Activated T-helper 9 cell treated with anti-CD3 and anti-CD28 coated beads, Interleukin-2, amount 50 U/mL, for 16 hours (primary cell): Measurements from ENCODE around the gene PEAR1.

Experiments
- DNase-seq: peaks from one replicate; pipeline ENCODE4 v3.0.0-alpha.2; 2020; ENCODE audit warnings: low read depth

PEAR1 gene

GRCh38 chr1:156859523-156860112 is 33.9 kb upstream of the PEAR1 start:
- no peak for DNase-seq

DNA sequence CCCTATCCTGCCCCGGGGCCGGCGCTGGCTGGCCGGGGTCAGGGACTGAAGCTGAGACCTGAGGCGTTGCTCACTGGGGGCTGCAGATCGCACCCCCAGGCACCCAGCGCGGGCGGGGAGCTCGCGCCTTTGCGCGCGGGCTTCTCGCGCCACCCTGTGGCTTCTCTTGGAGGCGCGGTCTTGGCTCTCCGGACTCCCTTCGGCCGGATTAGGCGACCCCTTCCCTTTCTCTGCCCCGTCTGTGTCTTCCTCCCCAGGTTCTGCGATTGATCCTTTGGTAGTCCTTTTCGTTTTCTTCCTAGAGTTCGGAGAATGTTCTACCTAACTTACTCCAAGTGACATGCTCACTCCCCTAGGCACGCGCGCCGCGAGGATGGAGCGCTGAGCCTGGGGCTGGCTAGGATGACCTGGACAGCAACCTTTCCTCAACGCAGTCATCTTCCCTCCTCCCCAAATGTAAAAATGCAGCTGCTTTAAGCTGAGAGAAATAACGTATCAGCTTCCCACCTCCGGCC is 33.3 kb upstream of the PEAR1 start:
- DNase-seq: peak; percentile 58

GRCh38 chr1:156860628-156861423 is 32.7 kb upstream of the PEAR1 start, which contains the start of gene NTRK1:
TSS of gene NTRK1 (plus strand) at chr1:156860865. CDS start at chr1:156860935, 70 bp downstream.
- peak; percentile 36 for DNase-seq

- DNase-seq: no peak
Observed at GRCh38 chr1:156862584-156862983, 30.9 kb upstream of the PEAR1 start.

DNA sequence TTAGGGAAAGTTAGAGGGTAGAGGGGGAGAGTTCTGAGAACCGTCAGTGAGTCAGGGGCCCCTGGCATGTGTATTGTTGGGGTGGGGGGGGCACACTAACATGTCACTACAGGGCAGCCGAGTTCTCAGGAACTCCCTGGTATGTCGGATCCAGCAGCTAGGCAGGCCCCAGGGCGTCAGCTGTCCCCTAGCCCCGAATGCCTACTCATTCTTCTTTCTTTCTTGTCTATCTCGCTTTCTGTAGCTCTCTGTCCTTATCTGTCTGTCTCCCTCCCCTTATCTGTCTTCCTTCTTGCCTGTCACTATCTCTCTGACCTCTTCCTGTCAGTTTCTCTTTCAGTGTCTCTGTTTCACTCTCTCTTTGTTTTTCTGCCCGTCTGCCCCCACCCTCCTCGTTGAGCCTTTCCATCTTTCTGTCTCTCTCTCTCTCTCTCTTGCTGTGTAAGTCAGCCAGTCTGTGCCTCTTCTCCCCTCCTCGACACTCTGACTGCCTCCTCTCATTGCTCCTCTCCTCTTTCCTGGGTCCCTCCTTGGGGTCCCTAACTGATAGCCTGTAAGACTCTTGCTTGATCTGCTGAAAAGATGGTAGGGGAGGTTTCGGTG is 30.4 kb upstream of the PEAR1 start:
- DNase-seq: no peak

GRCh38 chr1:156863631-156864030 is 29.9 kb upstream of the PEAR1 start:
- DNase-seq: no peak

- DNase-seq: no peak
Observed at GRCh38 chr1:156864796-156865195, 28.7 kb upstream of the PEAR1 start.

DNA sequence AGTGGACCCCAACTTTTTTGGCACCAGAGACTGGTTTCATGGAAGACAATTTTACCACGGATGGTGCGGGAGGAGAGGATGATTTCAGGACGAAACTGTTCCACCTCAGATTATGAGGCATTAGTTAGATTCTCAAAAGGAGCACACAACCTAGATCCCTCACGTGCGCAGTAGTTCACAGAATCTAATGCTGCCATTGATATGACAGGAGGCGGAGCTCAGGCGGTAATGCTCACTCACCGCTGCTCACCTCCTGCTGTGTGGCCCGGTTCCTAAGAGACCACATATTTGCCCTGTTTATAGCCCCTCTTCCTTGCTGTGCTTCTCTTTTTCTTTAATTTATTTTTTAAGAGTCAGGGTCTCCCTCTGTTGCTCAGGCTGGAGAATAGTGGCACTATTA is 28.3 kb upstream of the PEAR1 start:
- DNase-seq: no peak

DNA sequence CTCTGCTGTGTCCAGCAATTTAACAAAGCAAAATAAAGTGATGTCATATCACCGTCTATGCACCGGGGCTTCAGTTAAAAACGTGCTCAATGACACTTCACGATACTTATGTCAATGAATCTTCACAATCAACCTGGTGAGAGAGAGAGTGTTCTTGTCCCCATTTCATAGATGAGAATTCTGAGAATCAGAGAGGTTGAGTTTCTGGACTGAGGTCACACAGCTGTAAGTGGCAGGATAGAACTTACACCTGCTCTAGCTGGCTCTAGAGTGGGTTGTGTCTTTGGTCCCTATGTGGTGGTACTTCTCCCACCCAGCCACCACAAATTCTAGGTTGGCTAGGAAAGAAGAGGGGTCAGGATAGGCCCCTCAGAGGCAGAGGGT is 27.7 kb upstream of the PEAR1 start:
- no peak for DNase-seq

DNA sequence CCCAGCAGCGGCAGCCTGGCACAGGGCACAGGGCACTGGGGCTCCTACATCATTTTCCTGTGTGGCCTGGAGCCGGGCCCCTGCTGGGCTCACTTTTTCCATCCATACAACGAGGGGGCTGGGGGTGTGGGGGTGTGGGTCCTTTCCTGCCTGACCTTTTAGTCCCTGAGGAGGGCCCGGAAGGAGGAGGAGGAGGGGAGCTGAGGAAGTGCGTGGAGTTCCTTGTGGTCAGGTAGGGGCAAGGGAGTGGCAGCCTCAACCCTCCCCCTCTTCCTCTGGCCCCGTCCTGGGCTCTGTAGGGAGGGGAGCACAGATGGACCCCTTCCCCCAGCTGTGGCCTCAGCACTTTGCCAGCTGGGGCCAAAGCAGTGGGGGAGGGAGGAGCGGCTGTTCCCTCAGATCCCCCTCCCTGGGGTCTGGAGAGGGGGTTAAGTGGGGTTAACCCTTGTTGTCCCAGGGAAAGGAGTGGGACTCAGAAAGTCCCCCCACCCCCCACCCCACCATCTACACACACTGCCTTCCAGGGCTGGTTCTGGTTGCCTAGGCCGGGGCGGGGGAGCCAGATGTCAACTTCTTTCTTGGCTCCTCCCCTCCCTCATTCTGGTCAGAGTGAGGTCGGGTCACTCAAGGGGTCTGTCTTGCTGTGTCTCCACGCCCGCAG is 27.1 kb upstream of the PEAR1 start:
- DNase-seq: no peak

DNA sequence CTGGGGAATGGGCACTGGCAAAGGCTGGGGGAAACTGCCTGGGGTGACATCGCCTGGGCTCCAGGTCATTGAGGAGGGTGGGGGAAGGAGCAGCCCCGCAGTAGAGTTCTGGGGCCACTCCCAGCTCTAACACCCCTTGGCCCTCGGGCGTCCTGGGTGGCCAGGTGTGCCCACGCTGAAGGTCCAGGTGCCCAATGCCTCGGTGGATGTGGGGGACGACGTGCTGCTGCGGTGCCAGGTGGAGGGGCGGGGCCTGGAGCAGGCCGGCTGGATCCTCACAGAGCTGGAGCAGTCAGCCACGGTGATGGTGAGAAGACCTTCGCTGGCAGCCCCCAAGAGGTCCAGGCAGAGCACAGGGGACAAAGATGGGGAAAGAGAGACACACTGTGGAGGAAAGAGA is 25.2 kb upstream of the PEAR1 start:
- DNase-seq: no peak

DNA sequence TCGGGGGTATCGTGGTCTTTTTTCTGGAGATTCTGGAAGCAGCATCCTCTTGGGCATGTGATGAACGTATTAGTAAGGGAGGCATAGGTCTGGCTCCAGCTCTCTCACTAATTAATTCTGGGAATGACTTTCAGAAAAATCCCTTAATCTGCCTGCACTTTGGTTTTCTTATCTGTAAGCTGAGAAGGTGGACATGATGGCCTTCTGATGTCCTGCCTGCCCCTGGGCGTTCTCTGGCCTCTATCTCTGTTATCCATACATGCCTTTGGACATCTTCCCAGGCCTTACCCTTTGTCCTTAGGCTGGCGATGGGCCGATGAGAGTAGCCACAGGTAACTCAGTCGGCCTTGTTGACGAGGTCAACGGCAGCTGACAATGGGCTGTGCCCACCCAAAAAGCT is 24.1 kb upstream of the PEAR1 start:
- DNase-seq: no peak

GRCh38 chr1:156873659-156874058 is 19.9 kb upstream of the PEAR1 start:
- no peak for DNase-seq

GRCh38 chr1:156874142-156874541 is 19.4 kb upstream of the PEAR1 start:
- no peak for DNase-seq

DNA sequence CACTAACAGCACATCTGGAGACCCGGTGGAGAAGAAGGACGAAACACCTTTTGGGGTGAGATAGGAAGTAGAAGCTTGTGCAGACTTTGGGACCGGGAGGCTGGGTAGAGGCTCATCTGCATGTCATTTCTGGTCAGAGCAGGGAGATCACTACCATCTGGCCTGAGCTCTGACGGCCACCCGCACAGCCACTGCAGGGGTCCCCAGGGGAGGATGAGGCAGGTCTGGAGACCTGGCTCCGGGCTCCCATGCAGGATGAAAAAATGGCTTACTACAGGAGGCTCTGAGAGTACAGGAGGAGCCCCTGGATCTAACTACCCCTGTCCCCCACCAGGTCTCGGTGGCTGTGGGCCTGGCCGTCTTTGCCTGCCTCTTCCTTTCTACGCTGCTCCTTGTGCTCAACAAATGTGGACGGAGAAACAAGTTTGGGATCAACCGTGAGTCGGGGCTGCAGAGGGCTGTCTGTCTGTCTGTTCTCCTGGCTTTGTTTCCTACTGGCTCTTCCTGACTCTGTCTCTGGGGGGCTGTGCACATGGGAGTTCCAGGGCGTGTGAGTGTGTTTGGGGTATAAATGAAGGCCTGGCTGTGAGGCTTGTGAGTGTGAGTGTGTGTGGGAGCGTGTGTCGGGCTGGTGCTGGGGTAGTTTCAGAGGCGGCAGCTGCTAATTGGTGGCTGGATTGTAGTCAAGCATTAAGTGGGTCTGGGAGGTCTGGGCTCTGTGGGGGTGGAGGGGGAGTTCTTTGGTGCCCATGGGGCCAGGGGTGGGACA is 18.8 kb upstream of the PEAR1 start:
- DNase-seq: no peak

GRCh38 chr1:156875341-156875615 is 18.2 kb upstream of the PEAR1 start:
- DNase-seq: no peak

DNA sequence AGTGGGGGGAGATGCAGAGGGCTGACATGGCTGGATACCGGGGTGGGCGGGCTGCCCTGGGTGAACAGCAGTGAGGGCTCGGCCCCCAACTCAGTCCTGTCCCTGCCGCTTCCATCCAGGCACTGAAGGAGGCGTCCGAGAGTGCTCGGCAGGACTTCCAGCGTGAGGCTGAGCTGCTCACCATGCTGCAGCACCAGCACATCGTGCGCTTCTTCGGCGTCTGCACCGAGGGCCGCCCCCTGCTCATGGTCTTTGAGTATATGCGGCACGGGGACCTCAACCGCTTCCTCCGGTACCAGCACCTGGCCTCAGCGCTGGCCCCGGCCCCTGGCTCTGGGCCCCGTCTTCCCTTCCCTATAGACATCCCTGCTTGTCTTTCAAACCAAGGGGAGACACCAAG is 17.2 kb upstream of the PEAR1 start:
- DNase-seq: no peak

DNA sequence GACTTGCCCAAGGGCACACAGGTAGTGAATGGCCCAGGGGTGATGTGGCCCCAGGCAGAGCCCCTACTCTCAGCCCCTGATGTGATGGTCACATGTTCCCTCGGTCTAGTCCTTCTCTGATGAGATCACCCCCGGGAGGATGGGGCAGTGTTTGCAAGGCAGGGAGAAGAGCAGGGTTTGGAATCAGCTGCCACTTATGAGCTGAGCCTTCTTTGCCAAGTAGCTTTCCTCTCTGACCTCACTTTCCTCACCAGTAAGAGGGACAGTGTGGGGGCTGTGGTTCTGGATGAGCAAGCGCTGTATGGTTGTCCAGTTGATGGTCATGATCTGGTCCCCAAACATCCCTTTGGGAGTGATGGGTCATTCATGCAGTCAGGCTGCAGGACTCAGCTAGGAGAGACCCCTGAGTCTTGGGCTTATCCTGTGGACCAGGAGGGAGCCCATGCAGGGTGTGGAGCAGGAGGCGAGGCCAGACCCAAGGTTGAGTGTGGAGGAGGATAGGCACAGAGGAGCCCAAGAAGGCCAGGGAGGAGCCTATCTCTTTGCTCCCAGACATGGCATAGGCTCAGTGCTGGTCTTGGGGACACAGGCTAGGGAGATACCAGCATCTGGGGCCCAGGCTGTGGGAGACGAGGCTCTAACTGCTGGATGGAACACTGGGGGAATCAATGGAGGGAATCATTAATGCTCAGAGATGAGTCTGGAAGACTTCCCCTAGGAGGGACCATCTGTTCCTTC is 15.9 kb upstream of the PEAR1 start:
- no peak for DNase-seq

DNA sequence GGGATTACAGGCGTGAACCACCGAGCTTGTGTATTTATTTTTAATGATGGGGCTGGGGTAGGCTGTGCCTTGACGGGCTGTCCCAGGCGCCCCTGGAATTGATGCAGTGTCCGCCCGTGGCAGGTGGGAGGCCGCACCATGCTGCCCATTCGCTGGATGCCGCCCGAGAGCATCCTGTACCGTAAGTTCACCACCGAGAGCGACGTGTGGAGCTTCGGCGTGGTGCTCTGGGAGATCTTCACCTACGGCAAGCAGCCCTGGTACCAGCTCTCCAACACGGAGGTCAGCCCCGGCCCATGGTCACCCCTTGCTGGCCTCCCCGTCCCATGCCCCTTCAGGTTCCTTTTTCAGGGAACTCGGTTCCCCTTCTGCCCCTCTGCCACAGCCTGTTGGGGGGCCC is 13.6 kb upstream of the PEAR1 start:
- no peak for DNase-seq

- DNase-seq: no peak
Observed at GRCh38 chr1:156880473-156880872, 13.0 kb upstream of the PEAR1 start.

DNA sequence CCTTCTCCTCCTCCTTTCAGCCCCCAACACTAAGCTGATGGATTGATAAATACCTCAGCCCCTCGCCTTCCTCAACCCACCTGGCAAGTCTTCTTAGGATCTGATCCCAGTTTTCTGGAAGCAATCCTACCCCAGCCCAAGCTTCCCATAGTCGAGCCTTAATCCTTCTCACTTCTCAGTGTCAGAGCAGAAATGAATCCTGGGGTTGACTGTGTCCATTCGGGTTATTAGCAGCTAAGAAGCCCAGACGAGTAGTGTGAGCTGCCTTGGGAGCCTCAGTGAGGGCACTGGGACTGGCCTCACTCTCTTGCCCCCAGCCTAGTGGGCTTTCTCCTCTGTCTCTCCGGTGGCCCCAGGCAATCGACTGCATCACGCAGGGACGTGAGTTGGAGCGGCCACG is 12.4 kb upstream of the PEAR1 start:
- no peak for DNase-seq

DNA sequence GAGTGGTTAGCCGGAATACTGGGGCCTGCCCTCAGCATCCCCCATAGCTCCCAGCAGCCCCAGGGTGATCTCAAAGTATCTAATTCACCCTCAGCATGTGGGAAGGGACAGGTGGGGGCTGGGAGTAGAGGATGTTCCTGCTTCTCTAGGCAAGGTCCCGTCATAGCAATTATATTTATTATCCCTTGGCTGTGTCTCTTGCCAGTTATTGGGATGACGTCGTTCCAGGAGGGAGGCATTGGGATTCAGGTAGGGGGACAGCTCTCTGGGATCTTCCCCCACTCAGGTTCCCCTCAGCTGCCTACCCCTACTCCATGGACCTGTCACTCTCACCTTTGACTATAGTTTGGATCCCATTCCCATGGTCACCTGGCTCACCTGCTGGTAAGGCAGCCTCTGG is 11.9 kb upstream of the PEAR1 start:
- DNase-seq: no peak
